Common myeloid progenitor, CD34-positive (primary cell): ENCODE measurements around the gene YBX2.

Source experiments
- CTCF ChIA-PET: fragments of 350-600 bp; sonication (Branson Sonifier 250); formaldehyde crosslinking; loops from one replicate; lab custom pipeline; 2021; ENCODE audit warnings: antibody characterized with exemption; lab: Charles Lee
- POLR2A ChIA-PET: fragments of 350-600 bp; sonication (Branson Sonifier 250); formaldehyde crosslinking; loops from one replicate; lab custom pipeline; 2021; ENCODE audit warnings: antibody characterized with exemption; lab: Charles Lee
- DNase-seq, 3 donors: peaks; one replicate each; pipeline versions ENCODE4 v3.0.0 to v3.0.0-alpha.2; 2013
- H3K27ac ChIP-seq, 2 experiments: 1 replicate in 1 of 2; 2 replicates in 1 of 2; pipeline ENCODE4 v1.7.0; 2013; ENCODE audit warnings: inconsistent platforms in 2 of 2, low read length in 2 of 2, mild to moderate bottlenecking in 2 of 2, low read depth in 1 of 2, moderate library complexity in 1 of 2; ENCODE audit not compliant: severe bottlenecking in 2 of 2, insufficient read depth in 1 of 2, poor library complexity in 1 of 2
- H3K27me3 ChIP-seq, 5 experiments: replicated peaks in 2 of 5; 1 replicate in 3 of 5; 2 replicates in 2 of 5; pipeline versions ENCODE4 v1.6.1 to v1.7.0; 2013; ENCODE audit warnings: low read length in 4 of 5, mild to moderate bottlenecking in 2 of 5, moderate library complexity in 2 of 5, inconsistent platforms in 1 of 5; ENCODE audit not compliant: insufficient read depth in 5 of 5, control insufficient read depth in 4 of 5
- H3K36me3 ChIP-seq, 4 experiments: 1 replicate in 2 of 4; 2 replicates in 2 of 4; pipeline versions ENCODE4 v1.6.1 to v1.7.0; 2013; ENCODE audit warnings: low read length in 3 of 4, control low read depth in 1 of 4, mild to moderate bottlenecking in 1 of 4; ENCODE audit not compliant: control insufficient read depth in 4 of 4, insufficient read depth in 4 of 4
- H3K4me1 ChIP-seq, 4 experiments: 1 replicate in 3 of 4; 2 replicates in 1 of 4; pipeline versions ENCODE4 v1.6.1 to v1.7.1; 2013; ENCODE audit warnings: low read length in 3 of 4, mild to moderate bottlenecking in 3 of 4, control low read depth in 1 of 4, inconsistent platforms in 1 of 4, moderate library complexity in 1 of 4; ENCODE audit not compliant: control insufficient read depth in 4 of 4, insufficient read depth in 4 of 4; ENCODE audit errors: control extremely low read depth in 1 of 4
- H3K4me3 ChIP-seq, 7 experiments: 1 replicate in 4 of 7; 2 replicates in 3 of 7; pipeline versions ENCODE4 v1.5.1 to v1.7.0; 2013; ENCODE audit warnings: mild to moderate bottlenecking in 7 of 7, low read length in 6 of 7, moderate library complexity in 6 of 7, inconsistent platforms in 2 of 7, low read depth in 2 of 7, control low read depth in 1 of 7; ENCODE audit not compliant: insufficient read depth in 4 of 7, control insufficient read depth in 1 of 7; ENCODE audit errors: extremely low read depth in 1 of 7
- H3K9me3 ChIP-seq, 5 experiments: 1 replicate in 4 of 5; 2 replicates in 1 of 5; pipeline versions ENCODE4 v1.6.1 to v1.7.1; 2013; ENCODE audit warnings: low read length in 4 of 5, mild to moderate bottlenecking in 2 of 5, inconsistent platforms in 1 of 5, low read depth in 1 of 5, moderate library complexity in 1 of 5; ENCODE audit not compliant: control insufficient read depth in 4 of 5, insufficient read depth in 2 of 5; ENCODE audit errors: control extremely low read depth in 1 of 5
- WGBS: methylation state at CpG from one replicate; pipeline ENCODE4 v1.1.5; 2013; ENCODE audit not compliant: insufficient coverage; 5-methylcytosine and 5-hydroxymethylcytosine counted together

The YBX2 gene

GRCh38 chr17:7293159-7293558 lies 1.3 kb downstream of the YBX2 start:
- Histone ChIP-seq H3K36me3 (no peaks in the 10 kb centered on the region), H3K27me3 (peaks cover 0 to 43% (median 14%) of the 10 kb centered on the region in 5 experiments), H3K27ac (no peak overlapping the region), H3K9me3 (no peaks in the 10 kb centered on the region), H3K4me1 (peaks cover 0 to 26% (median 24%) of the 10 kb centered on the region in 4 experiments), H3K4me3 (no peak overlapping the region)
- 100% methylated on average over 9 of the region's 11 CpGs for WGBS
- CTCF ChIA-PET: interaction anchor here (3.1 to 4.6 kb wide), 2 partner anchors 10 to 73 kb away, joined by 7 to 45 read pairs; partner anchors contain the start of genes ACADVL, DLG4 and SLC2A4
- DNase-seq: no peak
- POLR2A ChIA-PET: no interaction called here

DNA sequence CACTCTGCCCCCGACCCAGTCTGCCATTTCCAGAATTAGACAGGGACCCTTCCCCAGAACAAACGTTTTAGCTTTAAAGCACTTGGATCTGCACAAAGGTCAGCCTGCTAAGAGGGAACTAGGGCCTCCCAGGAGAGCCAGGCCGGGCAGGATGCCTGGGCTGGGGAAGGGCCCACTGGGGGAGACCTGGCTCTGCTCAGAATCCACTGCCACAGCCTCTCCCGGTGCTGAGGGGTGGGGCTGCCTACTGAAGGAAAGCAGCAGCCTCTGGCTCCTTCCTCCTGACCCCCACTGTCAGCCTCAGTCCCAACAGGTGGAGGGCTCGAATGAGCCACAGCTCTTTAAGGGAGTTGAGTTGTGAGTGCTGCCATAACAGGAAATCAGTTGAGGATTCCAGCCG lies 1.7 kb downstream of the YBX2 start:
- H3K27me3 ChIP-seq: peaks cover 0 to 43% (median 14%) of the 10 kb centered on the region in 5 experiments
- H3K27ac ChIP-seq: no peak overlapping the region
- POLR2A ChIA-PET: no interaction called here
- H3K36me3 ChIP-seq: no peaks in the 10 kb centered on the region
- no peak for DNase-seq
- CTCF ChIA-PET: interaction anchor here (3.1 to 4.6 kb wide), 2 partner anchors 10 to 73 kb away, joined by 7 to 45 read pairs; partner anchors contain the start of genes ACADVL, DLG4 and SLC2A4
- no peaks in the 10 kb centered on the region for H3K9me3 ChIP-seq
- peaks cover 0 to 26% (median 24%) of the 10 kb centered on the region in 4 experiments for H3K4me1 ChIP-seq
- 44% methylated on average over 5 of the region's 6 CpGs for WGBS
- H3K4me3 ChIP-seq: no peak overlapping the region

- WGBS: 83% methylated on average over 1 of the region's 2 CpGs
Measured at GRCh38 chr17:7292194-7292593, 2.2 kb downstream of the YBX2 start.

GRCh38 chr17:7290685-7291084 lies 3.8 kb downstream of the YBX2 start:
- POLR2A ChIA-PET: no interaction called here
- H3K27me3 ChIP-seq: peaks cover 0 to 36% (median 12%) of the 10 kb centered on the region in 5 experiments
- no peak overlapping the region for H3K27ac ChIP-seq
- no peak for DNase-seq
- H3K4me1 ChIP-seq: peaks cover 0 to 27% (median 25%) of the 10 kb centered on the region in 4 experiments
- no peak overlapping the region for H3K4me3 ChIP-seq
- 92% methylated on average over 10 of the region's 11 CpGs for WGBS
- CTCF ChIA-PET: interaction anchor here (1.0 to 4.6 kb wide), 2 partner anchors 8 to 50 kb away, joined by 3 to 45 read pairs; partner anchors contain the start of gene SLC2A4
- H3K9me3 ChIP-seq: no peaks in the 10 kb centered on the region
- H3K36me3 ChIP-seq: no peaks in the 10 kb centered on the region

More at GRCh38 chr17:7292194-7292593, 2.2 kb downstream of the YBX2 start:
- Histone ChIP-seq H3K4me1 (peaks cover 0 to 27% (median 25%) of the 10 kb centered on the region in 4 experiments), H3K27ac (no peak overlapping the region), H3K27me3 (peaks cover 0 to 43% (median 14%) of the 10 kb centered on the region in 5 experiments), H3K36me3 (no peaks in the 10 kb centered on the region), H3K9me3 (no peaks in the 10 kb centered on the region), H3K4me3 (no peak overlapping the region)
- CTCF ChIA-PET: interaction anchor here (3.1 to 4.6 kb wide), 2 partner anchors 9 to 72 kb away, joined by 7 to 45 read pairs; partner anchors contain the start of genes ACADVL, DLG4 and SLC2A4
- DNase-seq: no peak
- POLR2A ChIA-PET: no interaction called here

- 97% methylated on average over 6 of the region's 19 CpGs for WGBS
- Histone ChIP-seq H3K4me1 (peaks cover 0 to 27% (median 22%) of the 10 kb centered on the region in 4 experiments), H3K36me3 (no peaks in the 10 kb centered on the region), H3K27ac (no peak overlapping the region), H3K9me3 (no peaks in the 10 kb centered on the region), H3K4me3 (no peak overlapping the region), H3K27me3 (peaks cover 0 to 32% (median 11%) of the 10 kb centered on the region in 5 experiments)
- ChIA-PET CTCF (interaction anchor here (4.6 kb wide), 1 partner anchor 7 kb away, joined by 45 read pairs; the partner anchor contains the start of gene SLC2A4), POLR2A (no interaction called here)
- DNase-seq: no peak
Measured at GRCh38 chr17:7290166-7290565, 4.3 kb downstream of the YBX2 start.

DNA sequence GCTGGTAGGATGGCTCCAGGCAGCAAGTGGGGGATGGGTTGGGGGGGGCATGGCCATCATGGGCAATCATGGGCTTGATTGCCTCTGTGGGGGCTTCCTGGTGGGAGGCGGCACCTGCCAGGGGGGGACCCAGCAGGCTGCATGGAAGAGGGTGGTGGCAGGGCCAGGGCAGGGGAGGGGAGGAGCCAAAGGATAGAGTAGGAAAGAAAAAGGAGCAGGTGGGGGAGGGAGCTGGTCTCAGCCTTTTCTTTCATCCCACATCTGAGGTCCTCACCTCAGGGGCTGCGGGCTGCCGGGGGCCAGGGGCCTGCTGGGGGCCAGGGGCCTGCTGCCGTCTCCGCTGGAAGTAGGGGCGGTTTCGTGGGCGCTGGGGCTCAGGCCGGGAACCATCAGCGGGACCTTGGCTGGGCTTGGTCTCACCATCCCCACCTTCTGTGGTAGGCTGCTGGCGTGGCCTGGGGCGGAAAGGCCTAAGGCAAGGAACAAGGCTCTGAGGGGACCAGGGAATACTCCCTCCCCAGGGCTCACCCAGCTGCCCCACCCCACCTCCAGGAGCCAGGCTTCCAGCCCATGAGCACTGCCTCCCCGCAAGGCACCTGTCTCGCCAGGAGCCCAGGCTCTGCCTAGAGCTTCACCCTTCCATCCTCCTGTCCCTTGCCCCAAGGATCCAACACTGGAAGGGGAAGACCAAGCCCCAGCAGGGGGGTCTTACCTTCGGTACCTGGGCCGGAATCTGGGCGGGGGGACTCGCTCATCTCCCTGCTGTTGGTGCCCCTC lies 5.0 kb downstream of the YBX2 start:
- Histone ChIP-seq H3K4me1 (peaks cover 0 to 22% (median 17%) of the 10 kb centered on the region in 4 experiments), H3K9me3 (no peaks in the 10 kb centered on the region), H3K4me3 (no peak overlapping the region), H3K36me3 (peaks cover 0 to 4% (median 0%) of the 10 kb centered on the region in 4 experiments), H3K27ac (no peak overlapping the region), H3K27me3 (peaks cover 0 to 27% (median 11%) of the 10 kb centered on the region in 5 experiments)
- DNase-seq: no peak
- 94% methylated on average over 15 of the region's 18 CpGs for WGBS
- CTCF ChIA-PET: interaction anchor here (5.7 kb wide), 1 partner anchor 8 kb away, joined by 46 read pairs; no protein-coding TSS in a partner anchor
- POLR2A ChIA-PET: no interaction called here
